ENCODE data around the gene CMBL.
"Not testable (repeated sequence)": the region's sequence is repeated elsewhere in the genome, so short reads cannot be mapped to it uniquely, and the experiment has no call there.

The CMBL gene

DNA sequence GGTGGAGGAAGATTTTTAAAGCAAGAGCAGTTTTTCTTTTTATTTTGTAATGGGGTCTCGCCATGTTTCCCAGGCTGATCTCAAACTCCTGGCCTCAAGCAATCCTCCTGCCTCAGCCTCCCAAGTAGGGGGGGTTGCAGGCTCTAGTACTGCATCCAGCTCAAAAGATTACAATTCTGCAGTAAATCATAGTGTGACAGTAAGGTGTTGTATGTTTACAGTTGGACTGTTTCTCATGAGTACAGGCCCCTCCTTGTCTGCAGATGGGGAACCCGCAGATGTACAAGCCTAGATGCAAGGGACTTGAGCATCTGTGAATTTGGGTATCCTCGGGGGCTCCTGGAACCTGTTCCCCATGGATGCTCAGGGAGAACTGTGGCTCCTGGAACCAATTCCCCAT, 54.3 kb downstream of the CMBL start:
- no peak for DNase-seq (ENCODE audit: low read depth)
- TF ChIP-seq, protein P1, sequence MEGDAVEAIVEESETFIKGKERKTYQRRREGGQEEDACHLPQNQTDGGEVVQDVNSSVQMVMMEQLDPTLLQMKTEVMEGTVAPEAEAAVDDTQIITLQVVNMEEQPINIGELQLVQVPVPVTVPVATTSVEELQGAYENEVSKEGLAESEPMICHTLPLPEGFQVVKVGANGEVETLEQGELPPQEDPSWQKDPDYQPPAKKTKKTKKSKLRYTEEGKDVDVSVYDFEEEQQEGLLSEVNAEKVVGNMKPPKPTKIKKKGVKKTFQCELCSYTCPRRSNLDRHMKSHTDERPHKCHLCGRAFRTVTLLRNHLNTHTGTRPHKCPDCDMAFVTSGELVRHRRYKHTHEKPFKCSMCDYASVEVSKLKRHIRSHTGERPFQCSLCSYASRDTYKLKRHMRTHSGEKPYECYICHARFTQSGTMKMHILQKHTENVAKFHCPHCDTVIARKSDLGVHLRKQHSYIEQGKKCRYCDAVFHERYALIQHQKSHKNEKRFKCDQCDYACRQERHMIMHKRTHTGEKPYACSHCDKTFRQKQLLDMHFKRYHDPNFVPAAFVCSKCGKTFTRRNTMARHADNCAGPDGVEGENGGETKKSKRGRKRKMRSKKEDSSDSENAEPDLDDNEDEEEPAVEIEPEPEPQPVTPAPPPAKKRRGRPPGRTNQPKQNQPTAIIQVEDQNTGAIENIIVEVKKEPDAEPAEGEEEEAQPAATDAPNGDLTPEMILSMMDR (IDR thresholded peaks at IDR 0.05; ENCODE audit: low read length, missing control alignments), result no peak
- H3K4me3 ChIP-seq (replicated peaks; ENCODE audit: low read depth, low read length), result no peak overlapping the region

DNA sequence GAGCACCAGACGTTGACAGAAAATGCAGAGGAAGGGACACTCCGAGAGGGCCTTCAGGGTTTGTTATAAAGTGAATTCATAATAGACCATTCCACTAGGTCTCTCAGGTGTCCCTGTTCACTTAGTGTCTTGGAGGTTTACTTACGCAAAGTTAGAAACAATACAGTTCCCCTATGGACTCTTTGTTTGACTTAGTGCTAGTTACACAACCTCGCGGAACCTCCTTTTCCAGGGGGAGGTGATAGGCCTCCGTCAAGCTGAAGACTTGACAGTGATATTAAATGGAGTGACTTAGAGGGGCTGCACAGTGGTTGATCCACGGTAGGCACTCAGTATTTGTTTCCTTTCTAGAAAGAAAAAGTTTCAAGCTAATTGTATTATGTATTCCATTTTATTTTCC, 56.3 kb downstream of the CMBL start:
- DNase-seq (ENCODE audit: low read depth), result no peak
- peak overlapping the region; percentile 98 for H3K4me3 ChIP-seq (replicated peaks; ENCODE audit: low read depth, low read length)
- TF ChIP-seq, protein P1 (IDR thresholded peaks at IDR 0.05; ENCODE audit: low read length, missing control alignments), result no peak

DNA sequence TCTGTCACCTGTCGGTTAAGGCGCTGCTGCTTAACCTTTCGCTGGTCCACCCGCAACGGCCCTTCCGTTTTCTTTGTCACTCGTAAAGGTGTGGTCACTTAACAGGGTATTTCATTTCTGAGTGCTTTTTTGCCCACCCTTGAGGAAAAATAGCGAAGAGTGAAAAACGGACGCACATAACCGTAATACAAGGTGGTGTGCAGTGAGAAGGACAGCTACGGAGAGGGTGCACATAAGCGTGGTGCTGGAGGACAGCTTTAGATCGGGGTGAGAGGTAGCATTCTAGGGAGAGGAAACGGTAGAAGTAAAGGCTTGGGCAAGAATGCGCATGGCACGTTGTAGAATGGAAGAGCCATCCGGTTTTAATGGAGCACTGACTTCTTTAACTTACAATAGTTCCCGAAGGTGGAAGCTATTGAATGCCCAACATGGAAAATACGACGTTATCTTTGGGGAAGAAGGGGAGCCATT, 56.9 kb downstream of the CMBL start:
- H3K4me3 ChIP-seq (replicated peaks; ENCODE audit: low read depth, low read length), result peak overlapping the region; percentile 98
- DNase-seq (ENCODE audit: low read depth), result peak; percentile 34
- TF ChIP-seq, protein P1 (IDR thresholded peaks at IDR 0.05; ENCODE audit: low read length, missing control alignments), result no peak

DNA sequence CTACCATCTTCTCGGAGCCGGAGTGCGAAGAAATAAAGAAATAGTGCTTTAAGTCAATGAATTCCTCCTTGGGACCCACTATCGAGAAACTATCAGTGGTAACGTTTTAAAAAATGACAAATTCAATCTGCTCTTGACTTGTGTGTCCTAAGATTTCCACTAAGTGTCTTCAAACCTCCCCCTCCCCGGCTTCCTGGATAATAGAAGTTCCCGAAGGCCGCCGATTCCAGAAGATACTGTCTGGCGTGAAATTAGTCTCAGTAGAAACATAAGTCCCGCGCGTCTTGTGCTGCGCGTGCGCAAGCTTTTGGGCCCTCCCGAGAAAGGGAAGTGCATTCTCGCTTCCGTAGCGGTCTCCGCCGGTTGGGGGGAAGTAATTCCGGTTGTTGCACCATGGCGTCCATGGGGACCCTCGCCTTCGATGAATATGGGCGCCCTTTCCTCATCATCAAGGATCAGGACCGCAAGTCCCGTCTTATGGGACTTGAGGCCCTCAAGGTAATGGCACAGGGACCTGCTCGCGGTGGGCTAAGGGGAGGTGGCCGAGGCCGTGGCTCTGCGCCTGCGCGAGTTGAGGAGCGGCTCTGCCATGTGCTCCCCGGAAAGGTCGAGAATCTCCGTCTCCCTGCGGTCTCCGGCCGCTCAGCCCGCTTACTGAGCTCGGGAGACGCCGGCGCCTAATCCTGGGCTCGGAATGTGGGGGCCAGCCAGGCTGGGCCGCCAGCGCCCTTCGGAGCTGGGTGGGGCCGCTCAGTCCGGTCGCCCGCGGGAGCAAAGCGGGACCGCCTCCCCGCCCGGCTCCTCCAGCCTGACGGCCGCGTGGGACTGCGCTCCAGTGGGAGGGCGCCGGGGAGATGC, 57.5 kb downstream of the CMBL start, which contains the start of gene CCT5:
CCT5 (plus strand) TSS at position 333 of the 858 bp plus-strand sequence; CDS start at position 394, 61 bp downstream.
- DNase-seq (ENCODE audit: low read depth), result peak; percentile 99
- H3K4me3 ChIP-seq (replicated peaks; ENCODE audit: low read depth, low read length), result peak within 1 kb of the TSS; percentile 98
- TF ChIP-seq, protein P1 (IDR thresholded peaks at IDR 0.05; ENCODE audit: low read length, missing control alignments), result no peak

DNA sequence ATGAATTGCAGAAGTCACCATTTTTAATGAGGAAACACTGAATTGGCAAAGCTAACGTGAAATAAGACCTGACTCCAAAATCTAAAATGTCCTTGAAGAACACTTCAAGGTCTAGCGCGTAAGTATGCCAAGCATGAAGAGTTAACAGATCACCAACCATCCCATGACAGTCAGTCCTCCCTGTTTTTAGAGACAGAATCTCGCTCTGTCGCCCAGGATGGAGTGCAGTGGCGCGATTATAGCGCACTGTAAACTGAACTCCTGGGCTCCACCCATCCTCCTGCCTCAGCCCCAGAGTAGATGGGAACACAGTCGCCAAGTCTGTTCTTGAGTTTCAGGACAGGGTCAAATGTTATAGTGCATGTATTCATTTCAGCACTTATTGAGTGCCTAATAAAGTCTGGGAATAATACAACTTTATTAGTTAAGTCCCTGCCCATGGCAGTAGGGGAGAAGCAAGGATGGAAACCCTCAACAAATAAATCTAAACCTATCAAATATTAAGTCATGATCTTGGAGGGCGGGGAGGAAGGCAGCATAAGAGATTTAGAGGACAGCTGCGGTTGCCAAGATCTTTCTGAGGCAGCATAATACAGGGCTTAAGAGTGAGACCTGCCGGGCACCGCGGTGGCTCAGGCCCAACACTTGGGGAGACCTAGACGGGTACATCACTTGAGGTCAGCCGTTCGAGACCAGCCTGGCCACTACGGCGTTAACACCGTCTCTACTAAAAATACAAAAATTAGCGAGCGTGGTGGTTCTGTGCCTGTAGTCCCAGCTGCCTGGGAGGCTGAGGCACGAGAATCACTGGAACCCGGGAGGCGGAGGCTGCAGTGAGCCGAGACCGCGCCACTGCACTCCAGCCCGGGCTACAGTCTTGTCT, 59.1 kb downstream of the CMBL start:
- peak overlapping the region; percentile 98 for H3K4me3 ChIP-seq (replicated peaks; ENCODE audit: low read depth, low read length)
- DNase-seq (ENCODE audit: low read depth), result no peak
- TF ChIP-seq, protein P1 (IDR thresholded peaks at IDR 0.05; ENCODE audit: low read length, missing control alignments), result no peak

DNA sequence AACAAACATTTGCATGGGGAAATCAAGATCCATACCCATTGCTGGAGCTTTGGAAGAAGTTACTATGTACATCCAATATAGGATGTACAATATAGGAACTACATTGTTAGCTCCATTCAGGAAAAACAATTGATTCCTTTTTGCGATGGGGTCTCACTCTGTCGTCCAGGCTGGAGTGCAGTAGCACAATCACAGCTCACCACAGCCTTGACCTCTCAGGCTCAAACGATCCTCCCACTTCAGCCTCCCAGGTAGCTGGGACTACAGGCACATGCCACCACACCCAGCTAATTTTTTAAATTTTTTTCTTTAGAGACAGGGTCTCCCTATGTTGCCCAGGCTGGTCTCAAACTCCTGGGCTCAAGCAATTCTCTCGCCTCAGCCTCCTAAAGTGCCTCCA, 60.5 kb downstream of the CMBL start:
- not testable (repeated sequence) for DNase-seq (ENCODE audit: low read depth); H3K4me3 ChIP-seq (replicated peaks; ENCODE audit: low read depth, low read length)

DNA sequence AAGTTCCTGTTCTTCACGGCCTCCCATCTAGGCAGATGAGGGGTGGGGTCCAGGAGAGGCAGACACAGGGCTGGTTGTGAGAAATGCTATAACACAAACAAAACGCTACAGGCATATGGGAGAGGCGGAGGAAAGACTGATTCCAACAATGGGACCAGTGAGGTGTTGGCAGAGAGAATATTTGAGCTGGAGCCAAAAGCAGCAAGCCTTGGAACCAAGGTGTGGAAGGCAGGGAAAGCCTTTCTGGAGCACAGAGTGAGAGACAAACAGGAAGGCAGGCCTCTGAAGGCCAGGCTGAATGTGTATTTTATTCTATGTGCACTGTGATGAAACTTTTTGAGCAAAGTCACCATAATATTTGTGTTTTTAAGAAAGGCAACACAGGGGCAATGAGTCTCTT, 60.9 kb downstream of the CMBL start:
- TF ChIP-seq, protein P1 (IDR thresholded peaks at IDR 0.05; ENCODE audit: low read length, missing control alignments), result no peak

More for the DNA sequence above, 60.9 kb downstream of the CMBL start:
- DNase-seq (ENCODE audit: low read depth), result no peak
- H3K4me3 ChIP-seq (replicated peaks; ENCODE audit: low read depth, low read length), result no peak overlapping the region
